WTC11 (cell line): ENCODE measurements around the gene NOX3.

Experiments
- CTCF ChIP-seq: fragments of 200-600 bp; IDR thresholded peaks from 2 replicates; pipeline ENCODE4 v1.8.0; 2022; ENCODE audit warnings: antibody characterized with exemption
- FOXP1 ChIP-seq: sonication (generic); formaldehyde crosslinking; IDR thresholded peaks from 2 replicates; pipeline ENCODE4 v1.8.0; 2022; ENCODE audit warnings: missing genetic modification reagents, mild to moderate bottlenecking, moderate library complexity, borderline replicate concordance
- HMGXB4 ChIP-seq: sonication (generic); formaldehyde crosslinking; IDR thresholded peaks from 2 replicates; pipeline ENCODE4 v1.8.1; 2023; ENCODE audit warnings: mild to moderate bottlenecking, moderate library complexity, missing genetic modification reagents
- IRF2 ChIP-seq: sonication (generic); formaldehyde crosslinking; IDR thresholded peaks from 2 replicates; pipeline ENCODE4 v1.8.0; 2022; ENCODE audit warnings: low read depth, missing genetic modification reagents, borderline replicate concordance
- KAT7 ChIP-seq: sonication (generic); formaldehyde crosslinking; IDR thresholded peaks from 2 replicates; pipeline ENCODE4 v1.8.1; 2023; ENCODE audit warnings: missing genetic modification reagents, mild to moderate bottlenecking, borderline replicate concordance
- MAX ChIP-seq: sonication (generic); formaldehyde crosslinking; IDR thresholded peaks from 2 replicates; pipeline ENCODE4 v1.8.0; 2022; ENCODE audit warnings: mild to moderate bottlenecking, missing genetic modification reagents
- TCF7 ChIP-seq: sonication (generic); formaldehyde crosslinking; IDR thresholded peaks from 2 replicates; pipeline ENCODE4 v1.8.0; 2022; ENCODE audit warnings: mild to moderate bottlenecking, low read depth, missing genetic modification reagents, moderate library complexity
- ZNF512 ChIP-seq: sonication (generic); formaldehyde crosslinking; IDR thresholded peaks from 2 replicates; pipeline ENCODE4 v1.8.1; 2022; ENCODE audit warnings: missing genetic modification reagents, borderline replicate concordance

GRCh38 chr6:155383913-155384312 lies 71.7 kb downstream of the NOX3 start:
- TF ChIP-seq CTCF: no peak
- no peak for TF ChIP-seq FOXP1 (CRISPR knock-in tag)
- TF ChIP-seq TCF7: no peak
- no peak for TF ChIP-seq MAX
- no peak for TF ChIP-seq KAT7
- TF ChIP-seq IRF2 (CRISPR knock-in tag): no peak
- TF ChIP-seq ZNF512 (CRISPR knock-in tag): no peak
- TF ChIP-seq HMGXB4 (CRISPR knock-in tag): no peak
